Neural cell (in vitro differentiated cells): ENCODE data around the gene GFM1.

Experiments used
- EP300 ChIP-seq: fragments of 450-650 bp; conservative IDR thresholded peaks from 2 replicates; pipeline ENCODE4 v1.6.1; 2014; ENCODE audit warnings: antibody characterized with exemption, mild to moderate bottlenecking, moderate library complexity; ENCODE audit not compliant: poor library complexity, severe bottlenecking
- EZH2 ChIP-seq: fragments of 200-600, 300-800 bp; shearing (Covaris generic), sonication (generic); IDR thresholded peaks from 2 replicates; pipeline ENCODE4 v1.6.1; 2014; ENCODE audit warnings: antibody characterized with exemption, low read length, borderline replicate concordance, mild to moderate bottlenecking; ENCODE audit not compliant: insufficient read depth, poor library complexity, severe bottlenecking
- MXI1 ChIP-seq: fragments of 450-650 bp; conservative IDR thresholded peaks from 2 replicates; pipeline ENCODE4 v1.6.1; 2014; ENCODE audit warnings: antibody characterized with exemption, mild to moderate bottlenecking; ENCODE audit not compliant: poor library complexity, severe bottlenecking
- POLR2AphosphoS5 ChIP-seq: IDR thresholded peaks from 2 replicates; pipeline ENCODE4 v1.6.1; 2012
- RAD21 ChIP-seq: fragments of 450-650 bp; conservative IDR thresholded peaks from 2 replicates; pipeline ENCODE4 v1.6.1; 2014; ENCODE audit warnings: antibody characterized with exemption, mild to moderate bottlenecking, moderate library complexity
- TAF1 ChIP-seq: IDR thresholded peaks from 2 replicates; pipeline ENCODE4 v1.6.1; 2012; ENCODE audit warnings: low read depth
- TF ChIP-seq, protein P1 (sequence below): fragments of 450-650 bp; IDR thresholded peaks from 2 replicates; pipeline ENCODE4 v1.5.1; 2014; ENCODE audit warnings: antibody characterized with exemption, mild to moderate bottlenecking, moderate library complexity; ENCODE audit not compliant: poor library complexity, severe bottlenecking
- TF ChIP-seq, protein P2 (sequence below): IDR thresholded peaks from 2 replicates; pipeline ENCODE4 v1.6.1; 2012; ENCODE audit warnings: borderline replicate concordance

DNA sequence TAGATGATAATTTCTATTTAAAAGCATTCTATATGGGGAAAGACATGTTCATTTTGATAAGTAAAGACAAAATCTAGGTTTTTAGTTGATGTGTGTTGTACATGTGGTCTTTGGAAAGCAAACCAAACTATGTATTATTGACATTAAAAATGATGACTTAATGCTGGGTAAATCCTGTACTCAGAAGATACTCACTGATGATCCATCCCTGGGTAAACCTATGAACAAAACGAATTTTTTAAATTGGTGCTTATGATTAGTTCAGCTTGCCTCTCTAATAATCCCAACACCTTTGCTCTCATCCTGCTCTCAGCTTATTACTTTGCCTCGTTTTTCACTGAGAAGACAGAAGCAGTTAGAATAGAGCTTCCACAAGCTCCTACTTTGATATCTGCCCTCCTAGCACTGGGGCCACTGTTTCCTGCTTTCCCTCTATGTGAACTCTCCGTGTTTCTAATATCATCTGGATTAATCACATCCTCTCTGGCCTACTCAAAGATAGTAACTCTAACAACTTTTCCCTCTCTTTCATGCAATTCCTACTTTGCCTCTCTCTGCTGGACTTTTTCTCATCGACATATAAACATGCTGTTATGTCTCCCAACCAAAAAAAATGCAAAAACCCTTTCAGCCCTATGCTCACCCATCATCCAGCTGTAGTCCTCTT, 58.6 kb downstream of the GFM1 start:
- TF ChIP-seq, protein P1, sequence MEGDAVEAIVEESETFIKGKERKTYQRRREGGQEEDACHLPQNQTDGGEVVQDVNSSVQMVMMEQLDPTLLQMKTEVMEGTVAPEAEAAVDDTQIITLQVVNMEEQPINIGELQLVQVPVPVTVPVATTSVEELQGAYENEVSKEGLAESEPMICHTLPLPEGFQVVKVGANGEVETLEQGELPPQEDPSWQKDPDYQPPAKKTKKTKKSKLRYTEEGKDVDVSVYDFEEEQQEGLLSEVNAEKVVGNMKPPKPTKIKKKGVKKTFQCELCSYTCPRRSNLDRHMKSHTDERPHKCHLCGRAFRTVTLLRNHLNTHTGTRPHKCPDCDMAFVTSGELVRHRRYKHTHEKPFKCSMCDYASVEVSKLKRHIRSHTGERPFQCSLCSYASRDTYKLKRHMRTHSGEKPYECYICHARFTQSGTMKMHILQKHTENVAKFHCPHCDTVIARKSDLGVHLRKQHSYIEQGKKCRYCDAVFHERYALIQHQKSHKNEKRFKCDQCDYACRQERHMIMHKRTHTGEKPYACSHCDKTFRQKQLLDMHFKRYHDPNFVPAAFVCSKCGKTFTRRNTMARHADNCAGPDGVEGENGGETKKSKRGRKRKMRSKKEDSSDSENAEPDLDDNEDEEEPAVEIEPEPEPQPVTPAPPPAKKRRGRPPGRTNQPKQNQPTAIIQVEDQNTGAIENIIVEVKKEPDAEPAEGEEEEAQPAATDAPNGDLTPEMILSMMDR: no peak
- TF ChIP-seq EZH2 (no peak), TAF1 (no peak), MXI1 (no peak), POLR2AphosphoS5 (no peak), EP300 (no peak), RAD21 (no peak)
- TF ChIP-seq, protein P2, sequence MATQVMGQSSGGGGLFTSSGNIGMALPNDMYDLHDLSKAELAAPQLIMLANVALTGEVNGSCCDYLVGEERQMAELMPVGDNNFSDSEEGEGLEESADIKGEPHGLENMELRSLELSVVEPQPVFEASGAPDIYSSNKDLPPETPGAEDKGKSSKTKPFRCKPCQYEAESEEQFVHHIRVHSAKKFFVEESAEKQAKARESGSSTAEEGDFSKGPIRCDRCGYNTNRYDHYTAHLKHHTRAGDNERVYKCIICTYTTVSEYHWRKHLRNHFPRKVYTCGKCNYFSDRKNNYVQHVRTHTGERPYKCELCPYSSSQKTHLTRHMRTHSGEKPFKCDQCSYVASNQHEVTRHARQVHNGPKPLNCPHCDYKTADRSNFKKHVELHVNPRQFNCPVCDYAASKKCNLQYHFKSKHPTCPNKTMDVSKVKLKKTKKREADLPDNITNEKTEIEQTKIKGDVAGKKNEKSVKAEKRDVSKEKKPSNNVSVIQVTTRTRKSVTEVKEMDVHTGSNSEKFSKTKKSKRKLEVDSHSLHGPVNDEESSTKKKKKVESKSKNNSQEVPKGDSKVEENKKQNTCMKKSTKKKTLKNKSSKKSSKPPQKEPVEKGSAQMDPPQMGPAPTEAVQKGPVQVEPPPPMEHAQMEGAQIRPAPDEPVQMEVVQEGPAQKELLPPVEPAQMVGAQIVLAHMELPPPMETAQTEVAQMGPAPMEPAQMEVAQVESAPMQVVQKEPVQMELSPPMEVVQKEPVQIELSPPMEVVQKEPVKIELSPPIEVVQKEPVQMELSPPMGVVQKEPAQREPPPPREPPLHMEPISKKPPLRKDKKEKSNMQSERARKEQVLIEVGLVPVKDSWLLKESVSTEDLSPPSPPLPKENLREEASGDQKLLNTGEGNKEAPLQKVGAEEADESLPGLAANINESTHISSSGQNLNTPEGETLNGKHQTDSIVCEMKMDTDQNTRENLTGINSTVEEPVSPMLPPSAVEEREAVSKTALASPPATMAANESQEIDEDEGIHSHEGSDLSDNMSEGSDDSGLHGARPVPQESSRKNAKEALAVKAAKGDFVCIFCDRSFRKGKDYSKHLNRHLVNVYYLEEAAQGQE: no peak
